Neural cell (in vitro differentiated cells): ENCODE measurements around the gene GRB14. TPM values are rescaled to one million over a fixed set of nuclear protein-coding genes. Genes with fewer than 3 reads are reported as not detected.

Experiments
- H2AFZ ChIP-seq: fragments of 200-600, 300-800 bp; sonication (generic), shearing (Covaris generic); 2 replicates; pipeline ENCODE4 v1.6.0; 2014; ENCODE audit warnings: low read depth, mild to moderate bottlenecking, antibody characterized with exemption, low read length, moderate library complexity
- H3F3A ChIP-seq: fragments of 200-600 bp; shearing (Covaris generic); 2 replicates; pipeline ENCODE4 v1.6.1; 2016; ENCODE audit warnings: mild to moderate bottlenecking, moderate library complexity, mixed read lengths, antibody characterized with exemption, low read length; ENCODE audit not compliant: insufficient read depth, poor library complexity, severe bottlenecking
- H3K27ac ChIP-seq: fragments of 200-600, 300-800 bp; sonication (generic), shearing (Covaris generic); 2 replicates; pipeline ENCODE4 v1.5.1; 2014; ENCODE audit warnings: mild to moderate bottlenecking, low read length, moderate library complexity
- H3K27me3 ChIP-seq: fragments of 300-800, 200-600 bp; sonication (generic), shearing (Covaris generic); 2 replicates; pipeline ENCODE4 v1.6.0; 2014; ENCODE audit warnings: mild to moderate bottlenecking, low read depth, low read length, moderate library complexity; ENCODE audit not compliant: insufficient read depth
- H3K36me3 ChIP-seq: fragments of 300-800, 200-600 bp; sonication (generic), shearing (Covaris generic); 2 replicates; pipeline ENCODE4 v1.5.1; 2014; ENCODE audit warnings: mild to moderate bottlenecking, antibody characterized with exemption, low read length, moderate library complexity; ENCODE audit not compliant: insufficient read depth
- H3K4me2 ChIP-seq: fragments of 300-800, 200-600 bp; sonication (generic), shearing (Covaris generic); 2 replicates; pipeline ENCODE4 v1.6.0; 2014; ENCODE audit warnings: mild to moderate bottlenecking, low read length
- H3K4me3 ChIP-seq: fragments of 300-800, 200-600 bp; sonication (generic), shearing (Covaris generic); 2 replicates; pipeline ENCODE4 v1.5.1; 2014; ENCODE audit warnings: mild to moderate bottlenecking, low read length, moderate library complexity
- H3K79me2 ChIP-seq: fragments of 200-600 bp; shearing (Covaris generic); replicated peaks from 2 replicates; pipeline ENCODE4 v1.6.0; 2014; ENCODE audit warnings: mild to moderate bottlenecking, low read length, moderate library complexity; ENCODE audit not compliant: insufficient read depth
- H3K9ac ChIP-seq: fragments of 300-800, 200-600 bp; sonication (generic), shearing (Covaris generic); 2 replicates; pipeline ENCODE4 v1.6.1; 2016; ENCODE audit warnings: mild to moderate bottlenecking, low read length, mixed read lengths
- H3K9me2 ChIP-seq: fragments of 200-600 bp; shearing (Covaris generic); 2 replicates; pipeline ENCODE4 v1.6.1; 2016; ENCODE audit warnings: mild to moderate bottlenecking, low read length, mixed read lengths; ENCODE audit not compliant: insufficient read depth
- H3K9me3 ChIP-seq: fragments of 200-600, 300-800 bp; sonication (generic), shearing (Covaris generic); 2 replicates; pipeline ENCODE4 v1.6.1; 2016; ENCODE audit warnings: mild to moderate bottlenecking, mixed run types, low read length, moderate library complexity, mixed read lengths
- H4K20me1 ChIP-seq: fragments of 200-600 bp; shearing (Covaris generic); 2 replicates; pipeline ENCODE4 v1.6.1; 2016; ENCODE audit warnings: mild to moderate bottlenecking, mixed run types; ENCODE audit not compliant: insufficient read depth
- EP300 ChIP-seq: fragments of 450-650 bp; conservative IDR thresholded peaks from 2 replicates; pipeline ENCODE4 v1.6.1; 2014; ENCODE audit warnings: antibody characterized with exemption, mild to moderate bottlenecking, moderate library complexity; ENCODE audit not compliant: poor library complexity, severe bottlenecking
- EZH2 ChIP-seq: fragments of 200-600, 300-800 bp; shearing (Covaris generic), sonication (generic); IDR thresholded peaks from 2 replicates; pipeline ENCODE4 v1.6.1; 2014; ENCODE audit warnings: antibody characterized with exemption, low read length, borderline replicate concordance, mild to moderate bottlenecking; ENCODE audit not compliant: insufficient read depth, poor library complexity, severe bottlenecking
- MXI1 ChIP-seq: fragments of 450-650 bp; conservative IDR thresholded peaks from 2 replicates; pipeline ENCODE4 v1.6.1; 2014; ENCODE audit warnings: antibody characterized with exemption, mild to moderate bottlenecking; ENCODE audit not compliant: poor library complexity, severe bottlenecking
- POLR2AphosphoS5 ChIP-seq: IDR thresholded peaks from 2 replicates; pipeline ENCODE4 v1.6.1; 2012
- RAD21 ChIP-seq: fragments of 450-650 bp; conservative IDR thresholded peaks from 2 replicates; pipeline ENCODE4 v1.6.1; 2014; ENCODE audit warnings: antibody characterized with exemption, mild to moderate bottlenecking, moderate library complexity
- REST ChIP-seq: IDR thresholded peaks from 2 replicates; pipeline ENCODE4 v1.6.1; 2012; ENCODE audit warnings: borderline replicate concordance
- SMC3 ChIP-seq: fragments of 450-650 bp; conservative IDR thresholded peaks from 2 replicates; pipeline ENCODE4 v1.6.1; 2014; ENCODE audit warnings: antibody characterized with exemption, mild to moderate bottlenecking, moderate library complexity; ENCODE audit not compliant: poor library complexity
- TAF1 ChIP-seq: IDR thresholded peaks from 2 replicates; pipeline ENCODE4 v1.6.1; 2012; ENCODE audit warnings: low read depth
- polyA plus RNA-seq: library from polyadenylated mRNA; depleted of rRNA; stranded (reverse); fragments of >200 nt; gene quantifications from 2 replicates; pipeline ENCODE4 v1.2.3, GENCODE V29; 2014
- TF ChIP-seq, protein P1 (sequence below): fragments of 450-650 bp; IDR thresholded peaks from 2 replicates; pipeline ENCODE4 v1.5.1; 2014; ENCODE audit warnings: antibody characterized with exemption, mild to moderate bottlenecking, moderate library complexity; ENCODE audit not compliant: poor library complexity, severe bottlenecking

GRB14 gene
- polyA plus RNA-seq, 1 donor from 2014 or later, result 4.5 TPM

GRCh38 chr2:164512871-164513270 lies 108.4 kb downstream of the GRB14 start:
- no peaks in the 10 kb centered on the region for H3K9me2 ChIP-seq
- TF ChIP-seq, protein P1, sequence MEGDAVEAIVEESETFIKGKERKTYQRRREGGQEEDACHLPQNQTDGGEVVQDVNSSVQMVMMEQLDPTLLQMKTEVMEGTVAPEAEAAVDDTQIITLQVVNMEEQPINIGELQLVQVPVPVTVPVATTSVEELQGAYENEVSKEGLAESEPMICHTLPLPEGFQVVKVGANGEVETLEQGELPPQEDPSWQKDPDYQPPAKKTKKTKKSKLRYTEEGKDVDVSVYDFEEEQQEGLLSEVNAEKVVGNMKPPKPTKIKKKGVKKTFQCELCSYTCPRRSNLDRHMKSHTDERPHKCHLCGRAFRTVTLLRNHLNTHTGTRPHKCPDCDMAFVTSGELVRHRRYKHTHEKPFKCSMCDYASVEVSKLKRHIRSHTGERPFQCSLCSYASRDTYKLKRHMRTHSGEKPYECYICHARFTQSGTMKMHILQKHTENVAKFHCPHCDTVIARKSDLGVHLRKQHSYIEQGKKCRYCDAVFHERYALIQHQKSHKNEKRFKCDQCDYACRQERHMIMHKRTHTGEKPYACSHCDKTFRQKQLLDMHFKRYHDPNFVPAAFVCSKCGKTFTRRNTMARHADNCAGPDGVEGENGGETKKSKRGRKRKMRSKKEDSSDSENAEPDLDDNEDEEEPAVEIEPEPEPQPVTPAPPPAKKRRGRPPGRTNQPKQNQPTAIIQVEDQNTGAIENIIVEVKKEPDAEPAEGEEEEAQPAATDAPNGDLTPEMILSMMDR, result no peak
- TF ChIP-seq REST, result no peak
- no peak for TF ChIP-seq MXI1
- no peak for TF ChIP-seq EZH2
- TF ChIP-seq SMC3, result no peak
- no peak for TF ChIP-seq EP300
- TF ChIP-seq POLR2AphosphoS5, result no peak
- no peak for TF ChIP-seq TAF1
- no peak for TF ChIP-seq RAD21

DNA sequence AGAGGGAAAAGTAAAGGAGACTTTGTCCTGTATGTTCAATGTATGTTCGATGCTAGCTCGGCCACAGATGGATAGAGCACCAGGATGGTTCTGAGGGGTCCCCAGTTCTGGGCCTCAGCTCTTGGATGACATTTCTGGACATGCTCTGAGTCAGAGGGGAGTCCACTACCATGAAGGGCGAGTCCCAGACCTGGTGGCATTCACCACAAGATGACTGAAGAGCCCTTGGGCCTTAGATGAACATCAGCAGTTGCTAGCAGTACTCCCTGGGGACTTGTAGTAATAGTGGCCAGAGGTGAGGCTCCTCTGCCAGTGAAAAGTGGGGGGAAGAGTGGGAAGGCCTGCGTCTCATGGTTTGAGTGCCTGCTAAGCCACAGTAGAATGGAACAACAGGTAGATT lies 109.5 kb downstream of the GRB14 start:
- Histone ChIP-seq H3K27me3 (no peaks in the 10 kb centered on the region), H3K9ac (no peak overlapping the region), H3K27ac (no peak overlapping the region), H2AFZ (no peak overlapping the region), H3F3A (no peaks in the 10 kb centered on the region), H3K9me3 (peaks cover 4% of the 10 kb centered on the region), H3K79me2 (no peaks in the 10 kb centered on the region), H3K4me2 (no peak overlapping the region), H3K36me3 (no peaks in the 10 kb centered on the region), H3K4me3 (no peak overlapping the region), H3K9me2 (no peaks in the 10 kb centered on the region), H4K20me1 (no peaks in the 10 kb centered on the region)
- TF ChIP-seq EP300 (no peak), POLR2AphosphoS5 (no peak), RAD21 (no peak), REST (no peak), SMC3 (no peak), TAF1 (no peak), EZH2 (no peak), MXI1 (no peak)
- TF ChIP-seq, protein P1, result no peak

More at GRCh38 chr2:164512871-164513270, 108.4 kb downstream of the GRB14 start:
- Histone ChIP-seq H3K27me3 (no peaks in the 10 kb centered on the region), H3K4me3 (no peak overlapping the region), H3K9me3 (peaks cover 4% of the 10 kb centered on the region), H3K36me3 (no peaks in the 10 kb centered on the region), H2AFZ (no peak overlapping the region), H3K27ac (no peak overlapping the region), H4K20me1 (no peaks in the 10 kb centered on the region), H3K9ac (no peak overlapping the region), H3K79me2 (no peaks in the 10 kb centered on the region), H3F3A (no peaks in the 10 kb centered on the region), H3K4me2 (no peak overlapping the region)
